HG03039 (cell line): ENCODE results near the gene GBX1.

Experiments used
- ATAC-seq: cut with Tn5 transposase; IDR thresholded peaks from one replicate; pipeline ENCODE4 v1.9.1; 2021; ENCODE audit warnings: mild to moderate bottlenecking, moderate library complexity; ENCODE audit not compliant: unreplicated experiment

GBX1 gene

GRCh38 chr7:151141311-151141854 lies 26.1 kb downstream of the GBX1 start:
- ATAC-seq: no peak

DNA sequence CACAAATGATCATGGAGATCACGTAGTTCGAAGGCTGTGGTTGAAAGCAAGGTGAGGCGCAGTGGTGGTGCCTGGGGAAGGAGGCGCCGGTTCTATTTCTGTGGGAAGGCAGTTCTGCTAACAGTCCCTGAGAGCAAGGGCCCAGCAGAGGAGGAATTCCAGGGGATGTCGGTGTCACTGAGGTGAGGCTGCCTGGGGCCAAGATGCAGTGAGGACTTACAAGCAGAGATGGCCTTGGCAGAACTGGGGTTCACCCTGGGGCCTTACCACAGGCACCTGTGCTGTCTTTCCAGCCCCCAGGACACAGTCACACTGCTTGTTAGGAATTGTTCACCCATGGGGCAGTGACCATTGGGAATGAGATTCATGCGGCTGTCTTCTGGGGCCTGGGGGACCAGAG lies 26.7 kb downstream of the GBX1 start:
- no peak for ATAC-seq

- ATAC-seq: no peak
Measured at GRCh38 chr7:151139791-151140190, 27.7 kb downstream of the GBX1 start.

DNA sequence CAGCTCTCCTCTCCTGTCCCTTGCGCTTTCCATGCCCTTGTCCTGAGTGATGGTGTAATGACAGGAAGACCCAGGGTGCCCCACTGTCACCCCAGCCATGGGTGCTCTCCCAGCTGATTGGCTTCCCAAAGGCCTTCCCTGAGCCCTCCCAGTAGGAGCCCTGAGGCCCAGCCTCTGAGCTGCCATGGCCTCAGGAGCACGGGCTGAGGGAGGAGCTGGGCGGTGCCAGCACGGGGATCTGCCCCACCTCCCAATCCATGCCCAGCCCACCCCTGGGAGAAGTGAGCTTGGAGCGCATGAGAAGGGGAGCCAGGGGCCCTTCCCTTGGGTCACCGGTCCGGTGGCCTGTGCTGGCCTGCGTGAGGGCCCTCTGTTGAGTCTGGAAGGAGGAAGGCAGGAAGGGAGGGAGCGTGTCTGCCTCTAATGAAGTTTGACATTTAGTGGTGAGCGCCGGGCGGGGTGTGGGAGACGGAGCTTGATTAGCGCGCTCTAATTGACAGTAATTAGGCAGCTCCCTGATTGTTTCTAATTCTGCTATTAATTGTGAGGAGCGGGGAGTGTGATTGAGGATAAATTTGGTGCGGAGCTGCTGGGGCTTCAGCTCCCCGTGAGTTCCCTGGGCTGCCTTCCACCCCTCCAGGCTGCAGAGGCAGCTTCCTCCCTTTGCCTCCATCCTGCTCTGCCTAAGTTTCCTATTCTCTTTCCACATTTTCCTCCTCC lies 28.3 kb downstream of the GBX1 start:
- ATAC-seq: no peak

GRCh38 chr7:151138153-151138851 lies 29.2 kb downstream of the GBX1 start:
- no peak for ATAC-seq

- no peak for ATAC-seq
Measured at GRCh38 chr7:151137791-151138152, 29.7 kb downstream of the GBX1 start.

- ATAC-seq: no peak
Measured at GRCh38 chr7:151137076-151137675, 30.3 kb downstream of the GBX1 start.

- ATAC-seq: no peak
Measured at GRCh38 chr7:151135866-151136843, 31.3 kb downstream of the GBX1 start.

DNA sequence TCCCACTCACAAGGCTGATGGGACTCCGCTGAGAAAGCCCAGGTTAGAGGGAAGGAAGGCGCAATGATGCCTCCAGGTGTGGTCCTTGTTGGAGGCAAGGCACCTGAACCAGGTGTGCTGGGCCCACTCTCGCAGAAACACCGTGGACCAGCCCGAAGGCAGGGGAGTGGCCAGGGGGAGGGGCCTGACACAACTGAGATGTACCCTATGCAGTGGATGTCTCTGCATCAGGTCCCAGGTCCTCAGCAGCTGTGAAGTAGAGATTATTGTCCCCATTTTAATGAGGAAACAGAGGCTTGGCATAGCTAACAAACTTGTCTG lies 32.0 kb downstream of the GBX1 start:
- no peak for ATAC-seq

- ATAC-seq: no peak
Measured at GRCh38 chr7:151134743-151135524, 32.6 kb downstream of the GBX1 start.

- ATAC-seq: no peak
Measured at GRCh38 chr7:151133986-151134742, 33.3 kb downstream of the GBX1 start.

- ATAC-seq: no peak
Measured at GRCh38 chr7:151133266-151133985, 34.1 kb downstream of the GBX1 start.

GRCh38 chr7:151132461-151133205 lies 34.9 kb downstream of the GBX1 start:
- ATAC-seq: no peak

DNA sequence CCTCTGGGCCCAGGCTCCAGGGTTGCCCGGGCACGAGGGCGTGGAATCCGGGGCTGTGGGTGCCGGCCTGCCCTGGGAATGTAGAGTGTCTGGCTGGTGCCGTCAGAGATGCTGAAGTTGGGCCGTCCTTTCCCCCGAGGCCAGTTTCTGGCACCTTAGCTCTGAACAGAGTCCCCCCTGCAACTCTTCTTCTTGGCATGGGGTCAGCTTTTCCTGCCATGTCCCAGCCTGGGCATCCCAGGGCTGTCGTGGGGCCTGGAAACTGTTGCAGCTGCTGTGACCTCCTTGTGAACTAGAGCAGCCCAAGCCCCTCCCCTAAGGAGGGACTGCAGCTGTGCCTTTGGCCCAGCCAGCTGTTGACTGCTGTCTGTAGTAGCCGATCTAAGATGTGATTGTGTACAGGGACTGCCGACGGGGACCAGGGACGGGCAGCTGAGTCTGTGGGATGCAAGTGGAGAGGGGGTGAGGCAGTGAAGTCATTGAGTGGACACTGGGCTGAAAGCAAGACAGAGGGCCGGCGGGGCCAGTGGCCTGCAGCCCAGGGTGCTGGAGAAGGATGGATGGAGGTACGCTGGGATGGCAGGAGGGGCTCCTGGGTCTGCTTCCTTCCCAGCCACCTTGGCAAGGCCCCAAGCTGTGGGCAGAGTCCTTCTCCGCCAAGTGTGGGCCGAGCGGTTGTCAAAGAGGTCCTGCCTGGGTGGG lies 35.8 kb downstream of the GBX1 start:
- no peak for ATAC-seq

DNA sequence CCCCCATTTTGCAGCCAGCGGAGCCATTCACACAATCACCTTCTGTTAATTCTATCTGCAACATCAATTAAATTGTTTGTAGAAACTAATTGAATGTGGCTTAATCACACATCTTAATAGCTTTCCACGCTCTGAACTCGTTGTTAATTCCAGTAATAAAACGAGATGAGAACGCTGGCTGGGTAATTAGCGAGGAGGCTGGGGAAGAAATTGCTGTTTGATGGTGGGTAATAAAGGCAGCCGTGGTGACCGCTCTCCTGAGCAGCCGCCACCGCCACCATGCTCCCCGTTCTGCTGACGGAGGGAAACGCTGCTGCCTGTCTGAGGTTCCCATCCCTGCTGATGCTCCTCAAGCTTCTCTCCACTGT lies 36.3 kb downstream of the GBX1 start:
- ATAC-seq: no peak

- ATAC-seq: no peak
Measured at GRCh38 chr7:151130741-151131157, 36.7 kb downstream of the GBX1 start.

GRCh38 chr7:151129960-151130591 lies 37.4 kb downstream of the GBX1 start:
- ATAC-seq: no peak
